Measurements from ENCODE around the gene SYT10.
A peak's percentile ranks its signal among the peaks of the same experiment; 100 is the strongest.
"Not testable (repeated sequence)": the region's sequence is repeated elsewhere in the genome, so short reads cannot be mapped to it uniquely, and the experiment has no call there.

The SYT10 gene

GRCh38 chr12:33439587-33440011 lies at the start of gene SYT10:
SYT10 (minus strand) TSS chr12:33439819; CDS start chr12:33439522, 297 bp downstream.
- DNase-seq: peak; percentile 25

GRCh38 chr12:33488036-33488435 lies 48.4 kb upstream of the SYT10 start:
- peak; percentile 83 for DNase-seq

GRCh38 chr12:33486058-33486457 lies 46.4 kb upstream of the SYT10 start:
- DNase-seq: no peak

- DNase-seq: no peak
Observed at GRCh38 chr12:33484161-33484560, 44.5 kb upstream of the SYT10 start.

GRCh38 chr12:33480366-33480765 lies 40.7 kb upstream of the SYT10 start:
- DNase-seq: no peak

GRCh38 chr12:33476058-33476457 lies 36.4 kb upstream of the SYT10 start:
- DNase-seq: peak; percentile 63

- DNase-seq: peak; percentile 48
Observed at GRCh38 chr12:33472299-33472698, 32.7 kb upstream of the SYT10 start.

GRCh38 chr12:33455096-33455495 lies 15.5 kb upstream of the SYT10 start:
- DNase-seq: no peak

- DNase-seq: no peak
Observed at GRCh38 chr12:33450480-33450879, 10.9 kb upstream of the SYT10 start.

- DNase-seq: no peak
Observed at GRCh38 chr12:33440477-33440876, 858 bp upstream of the SYT10 start.

- DNase-seq: peak; percentile 35
Observed at GRCh38 chr12:33438851-33439586, 600 bp downstream of the SYT10 start.

GRCh38 chr12:33438025-33438772 lies 1.4 kb downstream of the SYT10 start:
- no peak for DNase-seq

GRCh38 chr12:33437598-33437997 lies 2.0 kb downstream of the SYT10 start:
- DNase-seq: no peak

- no peak for DNase-seq
Observed at GRCh38 chr12:33432992-33433391, 6.6 kb downstream of the SYT10 start.

- DNase-seq: peak; percentile 46
Observed at GRCh38 chr12:33431648-33432047, 8.0 kb downstream of the SYT10 start.

- peak; percentile 19 for DNase-seq
Observed at GRCh38 chr12:33429468-33429867, 10.2 kb downstream of the SYT10 start.

GRCh38 chr12:33427071-33427470 lies 12.5 kb downstream of the SYT10 start:
- peak; percentile 58 for DNase-seq

GRCh38 chr12:33423706-33424105 lies 15.9 kb downstream of the SYT10 start:
- peak; percentile 71 for DNase-seq

- DNase-seq: not testable (repeated sequence)
Observed at GRCh38 chr12:33412410-33412809, 27.2 kb downstream of the SYT10 start.

- DNase-seq: no peak
Observed at GRCh38 chr12:33383503-33383902, 56.1 kb downstream of the SYT10 start.

GRCh38 chr12:33376153-33376552 lies 63.5 kb downstream of the SYT10 start:
- no peak for DNase-seq

GRCh38 chr12:33370318-33370717 lies 69.3 kb downstream of the SYT10 start:
- no peak for DNase-seq

- peak; percentile 55 for DNase-seq
Observed at GRCh38 chr12:33357181-33357580, 82.4 kb downstream of the SYT10 start.

GRCh38 chr12:33349791-33350190 lies 89.8 kb downstream of the SYT10 start:
- DNase-seq: no peak

All from NCI-H226 (cell line).